ENCODE data around the gene DNAH17.

Gene DNAH17, protein sequence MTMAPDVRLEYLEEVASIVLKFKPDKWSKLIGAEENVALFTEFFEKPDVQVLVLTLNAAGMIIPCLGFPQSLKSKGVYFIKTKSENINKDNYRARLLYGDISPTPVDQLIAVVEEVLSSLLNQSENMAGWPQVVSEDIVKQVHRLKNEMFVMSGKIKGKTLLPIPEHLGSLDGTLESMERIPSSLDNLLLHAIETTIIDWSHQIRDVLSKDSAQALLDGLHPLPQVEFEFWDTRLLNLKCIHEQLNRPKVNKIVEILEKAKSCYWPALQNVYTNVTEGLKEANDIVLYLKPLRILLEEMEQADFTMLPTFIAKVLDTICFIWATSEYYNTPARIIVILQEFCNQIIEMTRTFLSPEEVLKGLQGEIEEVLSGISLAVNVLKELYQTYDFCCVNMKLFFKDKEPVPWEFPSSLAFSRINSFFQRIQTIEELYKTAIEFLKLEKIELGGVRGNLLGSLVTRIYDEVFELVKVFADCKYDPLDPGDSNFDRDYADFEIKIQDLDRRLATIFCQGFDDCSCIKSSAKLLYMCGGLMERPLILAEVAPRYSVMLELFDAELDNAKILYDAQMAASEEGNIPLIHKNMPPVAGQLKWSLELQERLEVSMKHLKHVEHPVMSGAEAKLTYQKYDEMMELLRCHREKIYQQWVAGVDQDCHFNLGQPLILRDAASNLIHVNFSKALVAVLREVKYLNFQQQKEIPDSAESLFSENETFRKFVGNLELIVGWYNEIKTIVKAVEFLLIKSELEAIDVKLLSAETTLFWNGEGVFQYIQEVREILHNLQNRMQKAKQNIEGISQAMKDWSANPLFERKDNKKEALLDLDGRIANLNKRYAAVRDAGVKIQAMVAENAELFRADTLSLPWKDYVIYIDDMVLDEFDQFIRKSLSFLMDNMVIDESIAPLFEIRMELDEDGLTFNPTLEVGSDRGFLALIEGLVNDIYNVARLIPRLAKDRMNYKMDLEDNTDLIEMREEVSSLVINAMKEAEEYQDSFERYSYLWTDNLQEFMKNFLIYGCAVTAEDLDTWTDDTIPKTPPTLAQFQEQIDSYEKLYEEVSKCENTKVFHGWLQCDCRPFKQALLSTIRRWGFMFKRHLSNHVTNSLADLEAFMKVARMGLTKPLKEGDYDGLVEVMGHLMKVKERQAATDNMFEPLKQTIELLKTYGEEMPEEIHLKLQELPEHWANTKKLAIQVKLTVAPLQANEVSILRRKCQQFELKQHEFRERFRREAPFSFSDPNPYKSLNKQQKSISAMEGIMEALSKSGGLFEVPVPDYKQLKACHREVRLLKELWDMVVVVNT (N-terminal part only)

GRCh38 chr17:78577296-78577695, at the start of gene DNAH17:
TSS of gene DNAH17 (minus strand) at chr17:78577396. CDS start at chr17:78575057, 2,339 bp downstream.
- no peak for DNase-seq

DNA sequence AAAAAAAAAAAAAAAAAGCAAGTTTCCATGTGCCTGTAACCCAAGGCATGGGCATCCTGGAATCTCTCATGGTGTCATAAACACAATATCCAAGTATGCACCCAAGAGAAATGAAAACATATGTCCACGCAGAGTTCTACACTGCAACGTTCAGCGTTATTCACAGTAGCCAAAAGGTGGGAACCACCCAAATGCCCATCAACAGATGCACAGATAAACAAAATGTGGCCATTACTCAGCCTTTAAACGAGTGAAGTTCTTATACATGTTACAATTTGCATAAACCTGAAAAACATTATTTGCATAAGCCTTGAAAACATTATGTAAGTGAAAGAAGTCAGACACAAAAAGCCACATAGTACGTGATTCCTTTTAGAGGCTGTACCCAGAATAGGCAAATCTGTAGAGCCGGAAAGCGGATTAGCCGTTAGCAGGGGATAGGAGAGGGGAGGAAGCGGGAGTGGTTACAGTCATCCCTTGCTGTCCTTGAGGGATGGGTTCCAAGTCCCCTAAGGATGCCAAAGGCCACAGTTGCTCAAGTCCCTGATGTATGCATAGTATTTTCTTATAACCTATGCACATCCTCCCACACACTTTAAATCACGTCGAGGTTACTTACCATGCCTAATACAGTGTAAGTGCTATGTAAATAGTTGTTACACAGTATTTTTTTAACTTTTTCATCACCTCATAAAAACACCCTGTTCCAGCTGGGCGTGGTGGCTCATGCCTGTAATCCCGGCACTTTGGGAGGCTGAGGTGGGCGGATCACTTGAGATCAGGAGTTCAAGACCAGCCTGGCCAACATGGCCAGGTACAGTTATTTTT, 47.3 kb upstream of the DNAH17 start:
- no peak for DNase-seq

GRCh38 chr17:78623541-78623940, 46.3 kb upstream of the DNAH17 start:
- DNase-seq, result no peak

DNA sequence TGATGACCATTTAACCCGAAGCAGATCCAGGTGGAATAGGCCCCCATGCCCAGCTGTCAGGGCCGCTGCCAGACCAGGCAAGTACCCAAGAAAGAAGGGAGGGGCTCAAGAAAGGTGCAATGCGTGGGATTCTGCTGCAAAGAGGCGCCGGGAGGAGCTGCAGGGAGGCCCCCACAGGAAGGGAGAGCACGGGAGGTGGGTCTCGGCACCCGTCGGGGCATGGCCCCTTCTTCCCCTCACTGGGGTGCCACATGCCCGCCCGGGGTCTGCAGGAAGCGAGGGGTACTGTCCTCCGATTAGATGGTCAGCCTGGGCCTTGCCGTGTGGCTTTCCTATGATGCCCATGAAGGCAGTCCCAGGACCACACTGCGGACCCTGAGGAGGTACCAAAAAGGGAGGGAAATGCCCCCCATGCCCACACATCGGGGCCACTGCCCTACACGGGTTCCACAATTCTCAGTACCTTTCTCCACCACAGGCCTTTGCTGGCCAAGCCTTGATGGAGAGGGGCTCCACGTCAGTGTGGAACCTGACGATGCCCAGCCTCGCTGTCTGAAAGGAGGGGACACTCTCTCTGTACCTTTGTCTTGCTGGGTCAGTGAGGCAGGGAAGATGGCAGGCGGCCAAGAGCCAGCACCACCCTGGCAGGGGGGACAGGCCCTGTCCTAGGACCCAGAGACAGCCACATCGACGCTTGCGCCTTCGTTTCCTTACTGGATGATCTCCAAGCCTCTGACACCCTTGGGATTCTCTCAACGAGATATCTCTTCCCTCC, 45.5 kb upstream of the DNAH17 start:
- DNase-seq, result no peak

DNA sequence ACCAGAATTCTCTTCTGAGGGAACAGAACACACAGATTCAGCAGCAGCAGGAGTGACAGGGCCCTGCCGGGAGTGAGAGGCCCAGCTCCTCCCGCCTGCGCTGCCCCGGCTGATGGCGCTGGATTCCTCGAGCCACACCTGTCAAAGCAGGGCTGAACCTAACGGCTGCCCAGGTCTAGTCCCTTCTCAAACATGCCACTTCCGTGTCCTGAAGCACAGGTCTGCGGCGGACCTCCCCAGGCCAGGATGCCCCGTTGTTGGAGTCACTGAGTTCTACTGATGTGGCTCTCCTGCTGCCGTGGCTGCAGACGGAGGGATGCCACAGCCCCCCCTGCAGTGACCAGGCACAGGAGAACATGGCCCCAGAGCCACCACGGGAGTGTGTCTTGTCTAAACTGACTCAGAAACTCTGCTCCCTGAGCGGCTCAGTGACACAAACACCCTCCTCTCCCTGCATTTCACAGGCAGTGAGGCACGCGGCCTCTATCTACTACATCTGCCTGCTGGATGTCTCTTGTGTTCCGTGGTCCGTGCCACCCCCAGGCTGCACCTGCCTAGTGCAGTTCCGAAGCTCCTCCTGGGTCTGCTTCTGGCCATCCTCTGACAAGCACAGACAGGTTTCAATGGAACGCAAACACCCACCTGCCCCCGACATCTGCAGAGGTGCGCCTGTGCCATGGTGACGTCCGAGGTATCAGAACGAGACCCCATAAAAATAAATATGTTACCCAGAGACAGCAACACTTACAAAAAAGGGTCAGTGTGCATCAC, 44.7 kb upstream of the DNAH17 start:
- DNase-seq, result no peak

DNA sequence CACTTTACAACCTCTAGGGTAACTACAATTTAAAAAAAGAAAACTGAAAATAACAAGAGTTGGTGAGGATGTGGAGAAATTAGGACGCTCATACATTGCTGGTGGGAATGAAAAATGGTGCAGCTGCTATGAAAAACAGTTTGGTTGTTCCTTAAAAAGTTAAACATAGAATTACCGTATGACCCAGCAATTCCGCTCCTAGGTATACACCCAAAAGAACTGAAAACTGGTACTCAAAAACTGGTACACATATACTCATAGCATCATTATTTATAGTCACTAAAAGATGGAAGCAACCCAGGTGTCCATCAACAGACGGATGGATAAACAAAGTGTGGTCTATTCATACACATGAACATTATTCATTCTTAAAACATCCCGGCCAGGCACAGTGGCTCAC, 42.9 kb upstream of the DNAH17 start:
- DNase-seq, result no peak

DNA sequence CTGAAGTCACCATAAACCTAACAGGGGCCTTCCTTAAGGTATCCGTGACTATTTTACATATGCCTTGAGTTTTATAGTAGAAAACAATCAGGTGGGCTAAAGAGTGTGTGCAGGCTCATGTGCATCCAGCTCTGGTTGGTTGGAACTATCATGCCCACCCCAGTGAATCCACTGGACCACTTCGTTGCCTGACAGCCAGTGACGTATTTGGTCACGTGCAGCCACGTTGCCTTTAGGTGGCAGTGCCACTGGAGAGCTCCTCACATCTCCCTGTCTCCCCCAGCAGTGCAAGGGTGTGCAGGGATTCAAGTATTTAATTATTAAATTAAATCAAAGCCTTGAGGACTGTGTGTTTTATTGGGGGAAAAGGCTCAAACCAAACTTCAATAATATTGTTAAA, 42.1 kb upstream of the DNAH17 start:
- no peak for DNase-seq

DNA sequence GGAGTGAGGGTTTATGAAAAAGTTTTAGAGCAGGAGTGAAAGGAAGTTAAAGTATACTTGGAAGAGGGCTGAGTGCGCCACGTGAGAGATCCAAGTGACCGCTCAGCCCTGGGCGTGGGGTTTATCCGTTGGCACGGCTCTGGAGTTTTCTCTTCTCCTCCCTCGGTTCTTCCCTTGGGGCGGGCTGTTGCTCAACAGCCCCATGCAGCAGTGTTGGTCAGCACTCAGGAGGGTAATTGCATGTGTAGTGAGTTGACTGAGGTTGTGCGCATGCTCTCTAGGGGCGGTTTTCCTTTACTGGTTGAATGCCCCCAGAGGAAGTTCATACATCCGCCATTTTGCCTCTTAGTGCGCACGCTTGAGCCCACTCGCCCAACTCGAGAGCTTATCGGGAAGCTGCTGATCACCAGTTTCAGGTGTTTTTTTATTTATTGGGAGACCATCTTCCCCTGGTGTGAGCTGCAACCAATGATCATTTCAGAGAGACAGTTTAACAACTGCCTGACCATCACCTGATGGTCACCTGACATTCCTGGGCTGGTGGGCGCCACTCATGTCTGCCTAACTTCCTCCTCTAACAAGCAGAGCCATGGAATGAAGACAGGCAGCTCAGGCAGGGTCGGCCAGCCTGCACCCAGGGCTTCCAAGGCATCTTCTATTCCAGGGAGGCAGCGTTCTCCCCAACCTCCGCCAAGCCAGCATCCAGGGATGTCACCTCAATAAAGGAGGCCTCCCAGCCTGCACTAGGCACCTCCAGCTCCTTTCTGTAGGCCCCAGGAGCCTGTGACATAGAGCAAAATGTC, 41.3 kb upstream of the DNAH17 start:
- DNase-seq, result no peak

DNA sequence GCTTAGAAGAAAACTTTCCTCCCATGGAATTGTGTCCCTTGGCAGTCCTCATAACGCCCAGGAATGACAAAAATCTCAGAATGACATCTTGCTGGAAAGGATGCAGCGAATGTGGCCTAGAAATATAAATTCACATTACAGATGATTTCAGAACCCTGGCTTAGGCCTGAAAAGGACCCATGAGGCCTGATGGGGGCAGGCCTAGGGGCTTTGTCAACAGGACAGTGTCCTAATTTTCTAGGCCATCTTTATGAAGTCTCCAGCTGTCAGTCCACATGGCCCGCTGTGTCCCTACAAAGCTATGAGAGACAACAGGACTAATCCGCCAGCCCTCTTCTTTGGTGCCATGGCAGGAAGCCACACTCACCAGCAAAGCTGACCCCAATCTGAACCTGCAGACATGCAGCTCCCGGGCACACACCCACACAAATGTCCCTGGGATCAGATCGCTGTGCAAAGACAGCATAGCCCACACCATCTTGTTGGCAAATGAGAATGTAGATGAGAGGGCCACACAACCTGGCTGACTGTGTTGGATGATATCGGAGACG, 40.4 kb upstream of the DNAH17 start:
- no peak for DNase-seq

GRCh38 chr17:78616946-78617345, 39.8 kb upstream of the DNAH17 start:
- DNase-seq, result no peak

DNA sequence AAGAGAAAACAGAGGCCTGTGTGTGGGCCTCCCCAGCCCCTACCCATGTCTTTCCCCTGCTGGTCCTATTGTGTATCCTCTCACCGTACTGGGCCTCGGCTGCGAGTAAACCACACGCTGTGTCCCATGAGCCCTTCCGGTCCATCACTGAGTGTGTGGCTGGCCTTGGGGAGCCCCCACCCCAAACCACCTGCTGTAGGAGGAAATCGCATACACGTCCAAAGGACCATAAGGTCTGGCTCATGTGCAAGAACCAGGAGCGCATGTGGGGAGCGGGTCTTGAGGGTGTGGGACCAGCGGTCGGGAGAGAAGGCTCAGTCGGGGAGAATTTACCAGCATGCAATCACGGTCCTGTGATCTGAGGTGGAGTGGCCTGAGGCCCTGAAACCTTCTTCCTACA, 38.4 kb upstream of the DNAH17 start:
- no peak for DNase-seq

- no peak for DNase-seq
These were observed 36.2 kb upstream of the DNAH17 start for GRCh38 chr17:78613416-78613815.

DNA sequence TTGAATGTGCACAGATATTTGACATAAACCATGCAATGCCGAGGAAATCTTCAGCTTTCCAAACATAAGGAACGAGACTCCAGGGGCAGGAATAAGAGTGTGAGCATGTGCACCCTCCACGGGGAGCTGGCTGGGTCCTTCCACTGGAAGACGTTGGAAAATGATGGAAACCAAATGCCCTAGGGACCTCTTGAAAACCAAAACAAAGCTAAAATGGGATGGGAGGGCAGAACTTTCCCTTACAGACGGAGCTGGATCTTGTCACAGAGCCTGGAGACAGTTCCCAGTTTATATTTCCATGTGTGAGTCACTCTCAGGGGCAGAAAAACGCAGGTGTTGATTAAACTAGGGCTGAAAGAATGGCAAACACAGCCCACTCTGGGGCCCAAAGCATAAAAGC, 34.4 kb upstream of the DNAH17 start:
- DNase-seq, result no peak

DNA sequence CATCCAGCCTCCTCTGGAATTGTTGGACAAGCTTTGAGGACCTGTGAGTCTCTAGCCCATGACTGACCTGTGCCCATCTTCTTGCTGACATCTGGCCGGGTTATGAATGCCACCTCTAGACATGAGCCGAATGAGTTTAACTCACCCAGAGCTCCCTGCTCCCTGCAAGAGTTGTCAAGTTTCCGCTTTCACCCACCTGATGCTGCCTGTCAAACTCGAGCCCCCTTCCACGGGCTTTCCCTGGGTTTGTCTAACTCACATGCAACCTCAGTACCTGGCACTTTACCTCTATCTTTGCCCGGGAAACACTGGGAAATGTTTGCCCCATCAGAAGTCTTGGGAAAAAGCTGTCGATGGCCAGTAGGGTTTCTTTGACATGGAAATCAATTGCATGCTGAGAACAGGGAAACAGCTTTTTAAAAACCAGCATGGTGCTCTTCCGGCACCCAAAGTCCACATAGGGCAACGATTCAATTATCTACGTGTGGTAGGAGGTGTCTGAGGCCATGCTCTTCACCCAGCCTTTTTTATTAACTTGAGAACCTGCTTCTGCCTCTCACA, 33.8 kb upstream of the DNAH17 start:
- DNase-seq, result no peak

- no peak for DNase-seq
These were observed 32.0 kb upstream of the DNAH17 start for GRCh38 chr17:78609191-78609641.

DNA sequence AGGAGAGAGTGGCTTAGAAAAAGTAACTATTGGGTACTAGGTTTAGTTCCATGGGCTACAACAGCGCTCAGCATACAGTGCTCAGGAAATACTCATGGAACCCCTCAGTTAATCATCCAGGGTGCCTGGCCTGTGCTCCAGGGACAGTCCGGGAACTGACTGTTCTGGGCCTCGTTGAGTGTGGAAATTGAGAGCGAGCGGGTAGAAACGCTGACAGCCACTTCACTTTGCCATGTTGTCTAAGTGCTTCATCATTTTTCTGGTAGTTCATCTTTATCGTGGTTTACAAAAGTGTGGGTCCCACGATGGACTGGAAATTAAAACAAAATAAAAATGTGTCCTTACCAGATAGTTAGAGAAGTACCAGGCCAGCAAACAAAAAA, 31.6 kb upstream of the DNAH17 start:
- no peak for DNase-seq

DNA sequence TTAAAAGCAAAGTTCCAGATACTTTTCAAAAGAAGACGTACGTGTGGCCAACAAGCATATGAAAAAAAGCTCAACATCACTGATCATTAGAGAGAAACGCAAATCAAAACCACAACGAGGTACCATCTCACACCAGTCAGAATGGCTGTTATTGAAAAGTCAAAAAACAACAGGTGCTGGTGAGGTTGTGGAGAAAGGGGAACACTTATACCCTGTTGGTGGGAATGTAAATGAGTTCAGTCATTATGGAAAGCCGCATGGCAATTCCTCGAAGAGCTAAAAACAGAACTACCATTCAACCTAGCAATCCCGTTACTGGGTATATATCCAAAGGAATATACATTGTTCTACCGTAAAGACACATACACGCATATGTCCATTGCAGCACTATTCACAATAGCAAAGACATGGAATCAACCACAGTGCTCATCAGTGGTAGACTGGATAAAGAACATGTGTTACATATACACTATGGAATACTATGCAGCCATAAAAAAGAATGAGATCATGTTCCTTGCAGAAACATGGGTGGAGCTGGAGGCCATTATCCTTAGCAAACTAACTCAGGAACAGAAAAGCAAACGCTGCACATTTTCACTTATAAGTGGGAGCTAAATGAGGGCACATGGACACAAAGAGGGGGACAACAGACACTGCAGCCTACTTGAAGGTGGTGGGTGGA, 31.1 kb upstream of the DNAH17 start:
- DNase-seq, result no peak

DNA sequence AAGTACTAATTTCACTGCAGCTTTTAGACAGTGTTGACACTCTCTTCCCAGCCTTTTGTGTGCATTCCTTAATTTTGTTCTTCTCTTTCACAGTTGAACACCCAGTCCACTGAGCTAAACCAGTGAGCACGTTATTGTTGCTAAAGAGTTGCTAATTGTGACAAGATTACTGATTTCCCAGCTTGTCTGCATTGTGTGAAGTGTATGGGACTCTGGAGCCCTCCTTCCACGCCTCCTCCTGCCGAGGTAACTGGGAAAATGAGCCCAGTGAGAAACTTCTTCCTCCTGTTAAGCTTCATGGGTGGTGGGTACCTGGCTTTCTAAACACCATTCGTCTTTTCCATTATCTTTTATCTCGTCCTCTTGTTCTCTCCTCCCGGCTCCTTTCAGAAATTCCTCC, 29.8 kb upstream of the DNAH17 start:
- DNase-seq, result no peak
